Psoas muscle (tissue), 8 donors: ENCODE data around the gene CTTNBP2. TPM values are rescaled to one million over a fixed set of nuclear protein-coding genes. Genes with fewer than 3 reads are reported as not detected.

ENCODE experiments used
- ATAC-seq, 4 donors: fragments of 200-7000 bp; cut with Tn5 transposase; one replicate each; pipeline ENCODE4 v1.9.1; 2020; ENCODE audit warnings: moderate library complexity in 3 of 4, mild to moderate bottlenecking in 2 of 4
- DNase-seq, 2 donors: peaks; one replicate each; pipeline ENCODE4 v3.0.0-alpha.2; 2020
- H3K27ac ChIP-seq: fragments of 200-600 bp; one replicate; pipeline ENCODE4 v1.8.0; 2022
- H3K27me3 ChIP-seq, 3 donors: fragments of 200-600 bp in 1 of 3; one replicate each; pipeline versions ENCODE4 v1.6.1 to v1.8.0; 2013 to 2022; ENCODE audit warnings: low read length in 2 of 3, mild to moderate bottlenecking in 2 of 3, moderate library complexity in 1 of 3; ENCODE audit not compliant: insufficient read depth in 3 of 3
- H3K36me3 ChIP-seq, 2 donors: fragments of 200-600 bp in 1 of 2; one replicate each; pipeline versions ENCODE4 v1.6.1 to v1.8.0; 2013 to 2022; ENCODE audit warnings: low read depth in 1 of 2, mild to moderate bottlenecking in 1 of 2, moderate library complexity in 1 of 2; ENCODE audit not compliant: insufficient read depth in 1 of 2
- H3K4me1 ChIP-seq: fragments of 200-600 bp; one replicate; pipeline ENCODE4 v1.8.0; 2022
- H3K4me3 ChIP-seq: fragments of 200-600 bp; one replicate; pipeline ENCODE4 v1.8.0; 2022; ENCODE audit warnings: mild to moderate bottlenecking
- H3K9me3 ChIP-seq: fragments of 200-600 bp; one replicate; pipeline ENCODE4 v1.8.0; 2022
- CTCF ChIP-seq: fragments of 200-600 bp; IDR thresholded peaks from one replicate; pipeline ENCODE4 v1.8.0; 2022; ENCODE audit warnings: antibody characterized with exemption
- WGBS, 3 donors: extraction: QIAGEN DNeasy Blood & Tissue Kit; methylation state at CpG; one replicate each; pipeline versions ENCODE4 v1.1.6 to v1.1.7; 2013; 5-methylcytosine and 5-hydroxymethylcytosine counted together
- intact Hi-C, 2 donors: fragments of 100-400 bp; cut with DNase I; formaldehyde crosslinking; loops; one replicate each; pipeline versions ENCODE4 v1.11.0 to v1.14.2; 2022
- polyA plus RNA-seq, 3 donors: library from polyadenylated mRNA; stranded (reverse); fragments of 200-250 nt; gene quantifications; one replicate each; pipeline ENCODE4 v1.2.3, GENCODE V29; 2013
- total RNA-seq, 4 donors: library from RNA; stranded (reverse); fragmentation: NEBNext Ultra II Directional in 2 of 4; extraction: Animal tissue kit (Norgen Biotek cat#: 25700) in 2 of 4; gene quantifications; one replicate each; pipeline versions ENCODE4 v1.2.1 to v1.2.4, GENCODE V29; 2021 to 2023
- donor health status: healthy with polysubstance abuse.
- donor health status: DM: no; HTN: no; CAD: no; lungs with moderate emphysema.
- donor health status: Bipolar disorder and iron deficiency.
- donor health status: healthy.
- donor health status: DM: yes; HTN: yes; CAD: no.
- donor health status: DM: no; HTN: no; CAD: no.
- donor health status: DM: no; HTN: no; CAD: no.
- donor health status: DM: yes; HTN: yes; CAD: no.

Gene CTTNBP2
- total and polyA plus RNA-seq, 7 donors = 0.10 to 1.8 (median 0.38) TPM

- ATAC-seq (no peak), DNase-seq (no peak)
- intact Hi-C loops = no loop called here
- H3K36me3 ChIP-seq = no peaks in the 10 kb centered on the region
- H3K9me3 ChIP-seq = no peaks in the 10 kb centered on the region
- H3K27ac ChIP-seq = no peak overlapping the region
- 81 to 85% (median 84%) methylated on average over 2 of the region's 2 CpGs for WGBS, 3 donors
- no peaks in the 10 kb centered on the region for H3K4me1 ChIP-seq
- H3K27me3 ChIP-seq = peaks cover 0 to 4% (median 0%) of the 10 kb centered on the region in 3 donors
- no peak for TF ChIP-seq CTCF
- H3K4me3 ChIP-seq = no peak overlapping the region
These were observed 31.6 kb downstream of the CTTNBP2 start for GRCh38 chr7:117841611-117842010.

DNA sequence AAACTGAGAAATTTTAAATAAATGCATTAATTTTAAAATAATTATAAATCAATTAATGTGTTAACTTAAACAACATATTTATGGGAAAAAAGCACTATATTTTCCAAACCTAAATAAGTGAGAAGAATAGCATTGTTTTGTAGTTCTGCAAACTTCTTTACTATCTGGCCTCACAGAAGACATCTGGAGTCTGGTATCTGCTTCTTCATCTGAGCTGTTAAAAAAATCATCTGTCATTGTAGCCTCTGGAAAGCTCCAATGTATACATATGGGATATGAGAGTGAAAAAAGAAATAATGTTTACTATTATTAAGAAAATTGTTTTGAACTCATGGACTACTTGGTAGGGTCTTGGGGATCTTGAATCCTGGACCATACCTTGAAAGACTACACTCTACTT, 32.2 kb downstream of the CTTNBP2 start:
- no peaks in the 10 kb centered on the region for H3K36me3 ChIP-seq
- H3K4me1 ChIP-seq = no peaks in the 10 kb centered on the region
- intact Hi-C loops = no loop called here
- TF ChIP-seq CTCF = no peak
- H3K9me3 ChIP-seq = no peaks in the 10 kb centered on the region
- H3K4me3 ChIP-seq = no peak overlapping the region
- H3K27me3 ChIP-seq = peaks cover 0 to 4% (median 0%) of the 10 kb centered on the region in 3 donors
- ATAC-seq = no peak
- no peak for DNase-seq
- no peak overlapping the region for H3K27ac ChIP-seq

DNA sequence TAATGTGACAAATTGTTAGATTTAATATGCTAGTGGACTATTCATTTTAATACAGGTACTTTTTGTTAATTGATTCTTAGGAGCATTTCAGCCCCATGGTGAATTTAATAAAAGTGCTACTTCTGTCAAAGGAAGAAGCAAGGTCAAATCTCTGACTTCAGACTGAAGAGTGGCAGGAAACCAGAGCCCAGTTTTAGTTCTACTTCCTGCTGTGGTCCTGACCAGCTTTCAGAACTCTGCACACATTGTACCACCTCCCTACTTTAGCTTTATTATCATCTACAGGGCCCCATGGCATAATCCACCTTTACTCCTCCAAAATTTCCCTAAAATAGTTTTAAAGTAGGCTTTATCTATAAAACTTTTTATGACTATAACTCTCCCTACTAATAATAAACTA, 33.7 kb downstream of the CTTNBP2 start:
- Histone ChIP-seq H3K4me1 (no peaks in the 10 kb centered on the region), H3K9me3 (no peaks in the 10 kb centered on the region), H3K4me3 (no peak overlapping the region), H3K36me3 (no peaks in the 10 kb centered on the region), H3K27me3 (peaks cover 0 to 4% (median 0%) of the 10 kb centered on the region in 3 donors), H3K27ac (no peak overlapping the region)
- TF ChIP-seq CTCF = no peak
- intact Hi-C loops = no loop called here
- DNase-seq (no peak), ATAC-seq (no peak)

GRCh38 chr7:117837841-117838240, 35.4 kb downstream of the CTTNBP2 start:
- no peak overlapping the region for H3K27ac ChIP-seq
- H3K27me3 ChIP-seq = peaks cover 0 to 4% (median 0%) of the 10 kb centered on the region in 3 donors
- no peak for TF ChIP-seq CTCF
- no peak for DNase-seq
- WGBS, 3 donors = 93 to 100% (median 100%) methylated on average over 1 of the region's 1 CpG
- intact Hi-C loops = no loop called here
- H3K4me1 ChIP-seq = no peaks in the 10 kb centered on the region
- no peak for ATAC-seq
- no peaks in the 10 kb centered on the region for H3K9me3 ChIP-seq
- H3K4me3 ChIP-seq = no peak overlapping the region
- no peaks in the 10 kb centered on the region for H3K36me3 ChIP-seq

DNA sequence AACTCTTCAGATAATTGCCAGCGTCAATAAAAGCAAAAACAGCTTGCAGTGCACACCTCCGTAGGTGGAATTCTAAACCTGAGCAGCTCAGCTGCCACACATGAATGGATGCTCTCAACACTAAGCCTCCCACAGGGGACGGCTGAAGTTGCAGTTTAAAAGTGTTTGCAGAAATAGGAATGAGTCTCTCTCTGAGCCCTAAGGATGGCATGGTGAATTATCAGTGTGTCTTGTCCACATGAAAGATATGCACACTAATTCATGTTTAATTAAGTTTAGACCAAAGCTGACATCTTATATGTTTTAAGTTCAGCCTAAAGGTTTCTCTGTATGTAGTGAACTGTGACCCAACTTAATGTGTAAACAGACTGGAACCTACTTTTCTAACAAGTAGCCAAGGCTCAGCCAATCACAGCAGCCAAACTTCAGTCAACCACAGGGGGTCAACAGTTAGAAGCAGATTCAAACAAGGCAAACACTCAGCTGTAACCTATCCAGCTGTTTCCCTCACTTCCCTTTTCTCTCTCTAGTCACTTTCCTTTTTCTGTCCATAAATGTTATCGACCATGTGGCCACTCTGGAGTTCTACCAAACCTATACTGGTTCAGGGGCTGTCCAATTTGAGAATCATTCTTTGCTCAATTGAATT, 38.1 kb downstream of the CTTNBP2 start:
- H3K9me3 ChIP-seq = no peaks in the 10 kb centered on the region
- H3K4me3 ChIP-seq = no peak overlapping the region
- ATAC-seq (no peak), DNase-seq (no peak)
- intact Hi-C loops = no loop called here
- H3K27ac ChIP-seq = no peak overlapping the region
- WGBS, 3 donors = 49 to 57% (median 55%) methylated on average over 4 of the region's 4 CpGs
- no peaks in the 10 kb centered on the region for H3K4me1 ChIP-seq
- no peak for TF ChIP-seq CTCF
- no peaks in the 10 kb centered on the region for H3K36me3 ChIP-seq
- no peaks in the 10 kb centered on the region for H3K27me3 ChIP-seq
